Hematopoietic multipotent progenitor cell treated with erythropoietin and hydrocortisone succinate and interleukin-3 and kit ligand, for 4 days (in vitro differentiated cells): ENCODE measurements around the gene WNT7A.
A peak's percentile ranks its signal among the peaks of the same experiment; 100 is the strongest.
"Not testable (repeated sequence)": the region's sequence is repeated elsewhere in the genome, so short reads cannot be mapped to it uniquely, and the experiment has no call there.

Experiments
- DNase-seq: peaks from one replicate; pipeline ENCODE4 v3.0.0-alpha.2; 2015

Gene WNT7A

GRCh38 chr3:13865106-13865505, 14.8 kb downstream of the WNT7A start:
- no peak for DNase-seq

GRCh38 chr3:13863965-13864595, 15.8 kb downstream of the WNT7A start:
- no peak for DNase-seq

GRCh38 chr3:13863382-13863952, 16.4 kb downstream of the WNT7A start:
- DNase-seq = no peak

GRCh38 chr3:13861461-13861860, 18.4 kb downstream of the WNT7A start:
- no peak for DNase-seq

GRCh38 chr3:13860001-13860400, 19.9 kb downstream of the WNT7A start:
- no peak for DNase-seq

- no peak for DNase-seq
Observed at GRCh38 chr3:13858768-13859520, 20.9 kb downstream of the WNT7A start.

GRCh38 chr3:13857702-13858380, 22.0 kb downstream of the WNT7A start:
- DNase-seq = no peak

GRCh38 chr3:13856628-13857027, 23.2 kb downstream of the WNT7A start:
- DNase-seq = not testable (repeated sequence)

- no peak for DNase-seq
Observed at GRCh38 chr3:13856006-13856405, 23.9 kb downstream of the WNT7A start.

- DNase-seq = no peak
Observed at GRCh38 chr3:13854492-13854891, 25.4 kb downstream of the WNT7A start.

GRCh38 chr3:13853978-13854296, 25.9 kb downstream of the WNT7A start:
- DNase-seq = no peak

- no peak for DNase-seq
Observed at GRCh38 chr3:13853256-13853977, 26.5 kb downstream of the WNT7A start.

GRCh38 chr3:13852638-13853009, 27.2 kb downstream of the WNT7A start:
- peak; percentile 14 for DNase-seq

GRCh38 chr3:13851997-13852637, 27.8 kb downstream of the WNT7A start:
- DNase-seq = peak; percentile 70

- no peak for DNase-seq
Observed at GRCh38 chr3:13851091-13851849, 28.6 kb downstream of the WNT7A start.

GRCh38 chr3:13850161-13850945, 29.5 kb downstream of the WNT7A start:
- DNase-seq = no peak

GRCh38 chr3:13849018-13849417, 30.9 kb downstream of the WNT7A start:
- DNase-seq = no peak

GRCh38 chr3:13846716-13847570, 32.9 kb downstream of the WNT7A start:
- no peak for DNase-seq

- DNase-seq = no peak
Observed at GRCh38 chr3:13846238-13846637, 33.6 kb downstream of the WNT7A start.

GRCh38 chr3:13845806-13846205, 34.1 kb downstream of the WNT7A start:
- no peak for DNase-seq
